GM12864 (cell line): ENCODE measurements around the gene TRIM63.
"Not testable (repeated sequence)": the region's sequence is repeated elsewhere in the genome, so short reads cannot be mapped to it uniquely, and the experiment has no call there.

Source experiments
- DNase-seq: peaks from one replicate; pipeline ENCODE4 v3.0.0-alpha.2; 2011; ENCODE audit warnings: low read depth
- H3K4me3 ChIP-seq: 2 replicates; pipeline ENCODE4 v1.5.1; 2011; ENCODE audit warnings: mild to moderate bottlenecking, low read depth, low read length, control low read depth
- CTCF ChIP-seq: IDR thresholded peaks from 2 replicates; pipeline ENCODE4 v1.5.1; 2011; ENCODE audit warnings: low read depth, mild to moderate bottlenecking, moderate library complexity, low read length, control low read depth, inconsistent platforms; ENCODE audit errors: missing control alignments

The TRIM63 gene

GRCh38 chr1:26096471-26096870, 29.0 kb upstream of the TRIM63 start:
- no peak for DNase-seq
- TF ChIP-seq CTCF: no peak
- no peak overlapping the region for H3K4me3 ChIP-seq

GRCh38 chr1:26094677-26095383, 27.4 kb upstream of the TRIM63 start:
- no peak for TF ChIP-seq CTCF
- DNase-seq: no peak
- no peak overlapping the region for H3K4me3 ChIP-seq

- no peak overlapping the region for H3K4me3 ChIP-seq
- TF ChIP-seq CTCF: no peak
- DNase-seq: no peak
Measured at GRCh38 chr1:26094076-26094669, 26.7 kb upstream of the TRIM63 start.

DNA sequence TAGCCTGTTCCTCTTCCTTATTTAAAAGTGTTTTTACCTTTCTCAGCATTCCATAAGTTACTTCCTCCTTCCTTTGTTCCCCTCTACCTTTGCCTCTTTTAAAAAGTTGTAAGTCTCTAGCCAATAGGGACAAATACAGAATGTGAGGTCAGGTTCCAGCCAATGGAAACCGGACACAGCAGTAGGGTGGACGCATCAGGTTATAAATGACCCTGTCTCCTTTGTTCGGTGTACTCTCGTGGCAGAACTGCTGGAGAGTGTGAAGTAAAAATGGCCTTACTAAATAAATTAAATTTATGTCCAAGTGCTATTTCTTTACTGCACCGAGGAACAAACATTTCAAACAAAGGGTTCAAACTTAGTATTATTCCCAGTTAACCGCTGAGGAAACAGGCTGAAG, 26.1 kb upstream of the TRIM63 start:
- not testable (repeated sequence) for DNase-seq, H3K4me3 ChIP-seq

DNA sequence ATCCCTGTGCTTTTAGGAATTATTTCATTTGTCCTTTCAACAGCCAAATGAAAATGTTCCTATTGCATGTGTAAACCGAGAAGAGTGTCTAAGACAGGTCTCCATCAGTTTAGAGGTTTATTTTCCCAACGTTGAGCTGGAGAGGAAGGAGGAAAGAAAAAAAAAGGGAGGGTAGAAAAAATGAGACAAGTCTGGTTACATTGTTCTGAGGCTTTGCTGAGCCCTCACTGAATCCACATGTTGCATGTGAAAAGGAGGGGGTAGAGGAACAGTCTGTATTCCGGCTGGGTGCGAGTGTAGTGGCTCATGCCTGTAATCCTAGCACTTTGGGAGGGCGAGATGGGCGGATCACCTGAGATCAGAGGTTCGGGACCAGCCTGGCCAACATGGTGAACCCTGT, 25.0 kb upstream of the TRIM63 start:
- DNase-seq: no peak
- TF ChIP-seq CTCF: no peak
- H3K4me3 ChIP-seq: no peak overlapping the region

DNA sequence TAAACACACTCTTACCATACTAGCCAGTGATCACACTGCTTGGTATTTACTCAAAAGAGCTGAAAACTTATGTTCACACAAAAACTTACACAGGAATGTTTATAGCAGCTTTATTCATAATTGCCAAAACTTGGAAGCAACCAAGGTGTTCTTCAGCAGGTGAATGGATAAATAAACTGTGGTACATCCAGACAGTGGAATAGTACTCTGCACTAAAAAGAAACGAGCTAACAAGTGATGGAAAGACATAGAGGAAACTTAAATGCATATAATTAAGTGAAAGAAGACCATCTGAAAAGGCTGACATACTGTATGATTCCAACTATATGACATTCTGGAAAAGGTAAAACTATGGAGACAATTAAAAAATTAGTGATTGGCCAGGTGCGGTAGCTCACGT, 23.5 kb upstream of the TRIM63 start:
- DNase-seq: no peak
- no peak overlapping the region for H3K4me3 ChIP-seq
- TF ChIP-seq CTCF: no peak

DNA sequence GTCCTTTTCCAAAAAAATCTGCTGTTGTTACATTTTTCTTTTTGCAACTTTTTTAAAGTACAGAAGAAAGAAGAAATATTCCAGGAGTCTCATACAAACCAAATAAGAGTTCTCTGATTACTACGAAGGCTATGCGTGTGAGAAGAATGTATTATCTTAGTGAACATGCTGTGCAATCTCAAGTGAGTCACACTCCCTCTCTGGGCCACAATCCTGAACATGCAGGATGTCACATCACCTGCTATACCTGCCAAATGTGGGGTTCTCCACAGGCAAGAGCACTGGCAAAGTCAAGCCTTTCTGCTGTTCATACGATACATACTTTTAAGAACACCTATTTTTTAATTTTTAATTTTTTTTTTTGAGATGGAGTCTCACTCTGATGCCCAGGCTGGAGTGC, 21.7 kb upstream of the TRIM63 start:
- TF ChIP-seq CTCF: no peak
- H3K4me3 ChIP-seq: no peak overlapping the region
- no peak for DNase-seq
